Measurements from ENCODE around the gene POLR3H.
"Not testable (repeated sequence)": the region's sequence is repeated elsewhere in the genome, so short reads cannot be mapped to it uniquely, and the experiment has no call there.

The POLR3H gene, protein sequence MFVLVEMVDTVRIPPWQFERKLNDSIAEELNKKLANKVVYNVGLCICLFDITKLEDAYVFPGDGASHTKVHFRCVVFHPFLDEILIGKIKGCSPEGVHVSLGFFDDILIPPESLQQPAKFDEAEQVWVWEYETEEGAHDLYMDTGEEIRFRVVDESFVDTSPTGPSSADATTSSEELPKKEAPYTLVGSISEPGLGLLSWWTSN

DNA sequence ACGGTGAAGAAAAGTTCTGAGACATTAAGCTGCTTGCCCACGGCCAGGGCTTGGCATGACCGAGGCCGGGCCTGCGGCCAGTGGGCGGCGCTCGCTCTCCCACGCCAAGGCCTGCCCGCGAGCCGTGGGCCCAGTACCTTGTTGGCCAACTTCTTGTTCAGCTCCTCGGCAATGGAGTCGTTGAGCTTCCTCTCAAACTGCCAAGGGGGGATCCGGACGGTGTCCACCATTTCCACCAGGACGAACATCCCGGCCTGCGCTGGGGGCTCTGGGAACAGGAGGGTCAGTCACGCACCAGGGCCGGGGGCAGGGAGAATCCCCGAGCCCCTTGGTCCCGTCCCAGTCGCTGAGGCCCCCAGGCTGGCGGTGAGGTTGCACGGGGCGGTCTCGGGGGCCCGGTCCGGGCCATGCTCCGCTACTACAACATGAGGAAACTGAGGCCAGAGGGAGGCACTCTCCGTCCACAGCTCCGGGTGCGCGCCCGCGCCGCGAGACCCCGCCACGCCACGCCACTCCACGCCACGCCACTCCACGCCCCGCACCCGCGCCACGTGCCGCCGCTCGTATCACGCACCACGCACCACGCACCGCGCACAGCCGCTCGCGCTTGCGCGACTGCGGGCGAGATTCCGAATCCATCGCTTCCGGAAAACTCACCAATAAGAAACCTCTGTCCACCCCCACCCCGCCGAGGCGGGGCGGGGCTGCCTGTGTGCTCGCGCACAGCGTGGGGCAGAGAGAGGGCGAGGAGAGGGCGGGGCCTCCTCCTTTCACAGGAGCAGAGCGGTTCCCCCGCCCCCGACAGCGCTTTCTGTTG lies at the start of gene POLR3H:
Gene POLR3H, minus strand, starts transcription at position 617 of the 817 bp plus-strand sequence. Its CDS starts 369 bp downstream, at position 248.
- peak; percentile 99 for DNase-seq
- Histone ChIP-seq H3K27me3 (replicated peaks; ENCODE audit: insufficient read depth, low read length) (no peaks in the 10 kb centered on the region), H4K20me1 (ENCODE audit: insufficient read depth, low read length) (no peaks in the 10 kb centered on the region), H2AFZ (ENCODE audit: low read length) (peak within 1 kb of the TSS; percentile 59), H3K4me1 (ENCODE audit: low read length) (peaks cover 11% of the 10 kb centered on the region), H3K4me3 (ENCODE audit: low read length) (peak within 1 kb of the TSS; percentile 94), H3K4me2 (ENCODE audit: low read depth, low read length) (peak within 1 kb of the TSS; percentile 91), H3K79me2 (ENCODE audit: low read length) (peaks cover 43% of the 10 kb centered on the region), H3F3A (ENCODE audit: insufficient read depth, low read length) (0 out of 2 replicates have a peak, but pooled peaks cover 4% of the 10 kb centered on the region), H3K9me2 (replicated peaks; ENCODE audit: insufficient read depth, low read length) (no peaks in the 10 kb centered on the region), H3K36me3 (replicated peaks; ENCODE audit: insufficient read depth, low read length) (no peaks in the 10 kb centered on the region), H3K27ac (ENCODE audit: low read length) (peak within 1 kb of the TSS; percentile 55), H3K9ac (ENCODE audit: low read length) (peak within 1 kb of the TSS; percentile 90), H3K9me3 (replicated peaks; ENCODE audit: insufficient read depth, low read length) (no peaks in the 10 kb centered on the region)
- TF ChIP-seq EZH2 (optimal IDR thresholded peaks at IDR 0.05; ENCODE audit: low read depth, low read length), result no peak
- TF ChIP-seq EZH2phosphoT487 (IDR thresholded peaks at IDR 0.05; ENCODE audit: low read length), result no peak
- TF ChIP-seq, protein P1, sequence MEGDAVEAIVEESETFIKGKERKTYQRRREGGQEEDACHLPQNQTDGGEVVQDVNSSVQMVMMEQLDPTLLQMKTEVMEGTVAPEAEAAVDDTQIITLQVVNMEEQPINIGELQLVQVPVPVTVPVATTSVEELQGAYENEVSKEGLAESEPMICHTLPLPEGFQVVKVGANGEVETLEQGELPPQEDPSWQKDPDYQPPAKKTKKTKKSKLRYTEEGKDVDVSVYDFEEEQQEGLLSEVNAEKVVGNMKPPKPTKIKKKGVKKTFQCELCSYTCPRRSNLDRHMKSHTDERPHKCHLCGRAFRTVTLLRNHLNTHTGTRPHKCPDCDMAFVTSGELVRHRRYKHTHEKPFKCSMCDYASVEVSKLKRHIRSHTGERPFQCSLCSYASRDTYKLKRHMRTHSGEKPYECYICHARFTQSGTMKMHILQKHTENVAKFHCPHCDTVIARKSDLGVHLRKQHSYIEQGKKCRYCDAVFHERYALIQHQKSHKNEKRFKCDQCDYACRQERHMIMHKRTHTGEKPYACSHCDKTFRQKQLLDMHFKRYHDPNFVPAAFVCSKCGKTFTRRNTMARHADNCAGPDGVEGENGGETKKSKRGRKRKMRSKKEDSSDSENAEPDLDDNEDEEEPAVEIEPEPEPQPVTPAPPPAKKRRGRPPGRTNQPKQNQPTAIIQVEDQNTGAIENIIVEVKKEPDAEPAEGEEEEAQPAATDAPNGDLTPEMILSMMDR (IDR thresholded peaks at IDR 0.05; ENCODE audit: low read length), result peak; percentile 82

DNA sequence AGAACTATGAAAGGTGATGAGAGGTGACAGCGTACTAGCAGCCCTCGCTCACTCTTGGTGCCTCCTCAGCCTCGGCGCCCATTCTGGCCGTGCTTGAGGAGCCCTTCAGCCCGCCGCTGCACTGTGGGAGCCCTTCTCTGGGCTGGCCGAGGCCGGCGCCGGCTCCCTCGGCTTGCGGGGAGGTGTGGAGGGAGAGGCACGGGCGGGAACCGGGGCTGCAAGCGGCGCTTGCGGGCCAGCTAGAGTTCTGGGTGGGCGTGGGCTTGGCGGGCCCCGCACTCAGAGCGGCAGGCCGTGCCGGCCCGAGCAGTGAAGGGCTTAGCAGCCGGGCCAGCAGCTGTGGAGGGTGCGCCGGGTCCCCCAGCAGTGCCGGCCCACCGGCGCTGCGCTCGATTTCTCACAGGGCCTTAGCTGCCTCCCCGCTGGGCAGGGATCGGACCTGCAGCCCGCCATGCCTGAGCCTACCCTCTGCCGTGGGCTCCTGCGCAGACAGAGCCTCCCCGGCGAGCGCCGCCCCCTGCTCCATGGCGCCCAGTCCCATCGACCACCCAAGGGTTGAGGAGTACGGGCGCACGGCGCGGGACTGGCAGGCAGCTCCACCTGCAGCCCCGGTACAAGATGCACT lies 49.2 kb upstream of the POLR3H start:
- not testable (repeated sequence) for H3K4me3 ChIP-seq (ENCODE audit: low read length); H3K9me3 ChIP-seq (replicated peaks; ENCODE audit: insufficient read depth, low read length); H4K20me1 ChIP-seq (ENCODE audit: insufficient read depth, low read length); H3K27me3 ChIP-seq (replicated peaks; ENCODE audit: insufficient read depth, low read length); H3F3A ChIP-seq (ENCODE audit: insufficient read depth, low read length); H3K9ac ChIP-seq (ENCODE audit: low read length); DNase-seq; H3K4me1 ChIP-seq (ENCODE audit: low read length); H2AFZ ChIP-seq (ENCODE audit: low read length); H3K4me2 ChIP-seq (ENCODE audit: low read depth, low read length); H3K27ac ChIP-seq (ENCODE audit: low read length); H3K36me3 ChIP-seq (replicated peaks; ENCODE audit: insufficient read depth, low read length); H3K9me2 ChIP-seq (replicated peaks; ENCODE audit: insufficient read depth, low read length)
- peaks cover 12% of the 10 kb centered on the region for H3K79me2 ChIP-seq (ENCODE audit: low read length)

DNA sequence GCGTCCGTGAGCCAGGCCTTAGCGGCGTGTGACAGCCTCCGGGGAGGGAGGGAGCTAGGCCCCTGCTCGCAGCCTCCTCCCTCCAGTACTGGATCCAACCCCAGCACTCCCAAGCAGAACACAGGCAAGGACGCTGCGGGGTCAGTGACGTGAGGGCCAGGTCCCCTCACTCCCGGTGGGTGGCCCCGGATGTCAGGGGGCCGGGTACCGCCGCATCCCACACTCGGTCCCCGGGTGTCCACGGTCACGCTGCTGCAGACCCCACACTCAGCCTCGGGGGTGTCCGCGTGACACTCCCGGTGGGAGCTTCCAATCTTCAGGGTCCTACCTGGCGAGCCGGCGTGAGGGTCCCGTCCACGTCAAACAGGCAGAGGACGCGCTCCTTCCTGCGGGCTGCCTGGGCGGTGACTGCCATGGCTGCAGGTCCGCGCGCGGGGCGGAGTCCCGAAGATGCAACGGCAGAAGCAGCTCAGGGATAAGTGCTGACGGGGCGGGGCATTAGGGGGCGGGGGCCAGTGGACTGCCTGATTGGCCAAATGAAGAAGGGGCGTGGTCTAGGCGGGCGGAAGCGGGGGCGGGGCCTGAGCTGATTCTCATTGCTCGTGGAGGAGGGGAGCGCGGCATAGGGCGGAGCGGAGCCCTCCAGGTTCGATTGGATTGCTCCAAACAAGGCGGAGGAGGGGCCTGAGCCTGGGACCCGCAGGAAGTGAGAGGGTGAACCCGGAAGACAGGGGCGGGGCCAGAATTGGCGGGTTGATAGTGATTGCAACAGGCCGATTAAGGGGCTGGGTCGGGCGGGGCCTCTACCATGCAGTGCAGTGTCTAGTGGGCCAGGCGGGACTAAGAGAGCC lies 45.3 kb upstream of the POLR3H start, which contains the start of gene PMM1:
Gene PMM1, minus strand, starts transcription at position 450 of the 851 bp plus-strand sequence. Its CDS starts 35 bp downstream, at position 415.
- Histone ChIP-seq H3K79me2 (ENCODE audit: low read length) (peaks cover 32% of the 10 kb centered on the region), H4K20me1 (ENCODE audit: insufficient read depth, low read length) (no peaks in the 10 kb centered on the region), H3K9me2 (replicated peaks; ENCODE audit: insufficient read depth, low read length) (no peaks in the 10 kb centered on the region), H3K4me1 (ENCODE audit: low read length) (peaks cover 5% of the 10 kb centered on the region; the same call in 1 of the 2 replicates), H3K36me3 (replicated peaks; ENCODE audit: insufficient read depth, low read length) (no peaks in the 10 kb centered on the region), H3K27me3 (replicated peaks; ENCODE audit: insufficient read depth, low read length) (no peaks in the 10 kb centered on the region), H3F3A (ENCODE audit: insufficient read depth, low read length) (no peaks in the 10 kb centered on the region), H3K4me2 (ENCODE audit: low read depth, low read length) (peak within 1 kb of the TSS; percentile 76), H2AFZ (ENCODE audit: low read length) (peak within 1 kb of the TSS; percentile 99), H3K9me3 (replicated peaks; ENCODE audit: insufficient read depth, low read length) (no peaks in the 10 kb centered on the region), H3K4me3 (ENCODE audit: low read length) (peak within 1 kb of the TSS; percentile 100), H3K27ac (ENCODE audit: low read length) (peak within 1 kb of the TSS; percentile 30; the same call in 1 of the 2 replicates), H3K9ac (ENCODE audit: low read length) (peak within 1 kb of the TSS; percentile 91)
- peak; percentile 99 for DNase-seq
- TF ChIP-seq EZH2phosphoT487 (IDR thresholded peaks at IDR 0.05; ENCODE audit: low read length) (no peak), EZH2 (optimal IDR thresholded peaks at IDR 0.05; ENCODE audit: low read depth, low read length) (no peak)
- TF ChIP-seq, protein P1 (IDR thresholded peaks at IDR 0.05; ENCODE audit: low read length), result no peak
